Right lobe of liver (tissue), 4 donors: Measurements from ENCODE around the gene RNF157.

Experiments
- CTCF ChIP-seq, 4 donors: fragments of 200-600 bp in 3 of 4; fragments of 450-650 bp in 1 of 4; IDR thresholded peaks; one replicate each; pipeline versions ENCODE4 v1.5.1 to v1.8.0; 2016 to 2022; ENCODE audit warnings: antibody characterized with exemption in 4 of 4, mild to moderate bottlenecking in 2 of 4
- POLR2A ChIP-seq: fragments of 450-650 bp; IDR thresholded peaks from one replicate; pipeline ENCODE4 v1.6.1; 2017; ENCODE audit warnings: antibody characterized with exemption, mild to moderate bottlenecking
- donor health status: DM: no; HTN: no; CAD: no.
- donor health status: DM: no; HTN: no; CAD: no.
- donor health status: DM: no; HTN: yes; CAD: no.

GRCh38 chr17:76189247-76189646 lies 51.0 kb downstream of the RNF157 start:
- TF ChIP-seq CTCF (IDR thresholded peaks at IDR 0.05) = no peak
- TF ChIP-seq POLR2A = no peak
